ENCODE data around the gene COMP.
"Not testable (repeated sequence)": the region's sequence is repeated elsewhere in the genome, so short reads cannot be mapped to it uniquely, and the experiment has no call there.

Gene COMP

GRCh38 chr19:18749362-18750231, 41.5 kb downstream of the COMP start:
- DNase-seq (ENCODE audit: low read depth in 1 of 2, low spot score in 1 of 2), result no peak

DNA sequence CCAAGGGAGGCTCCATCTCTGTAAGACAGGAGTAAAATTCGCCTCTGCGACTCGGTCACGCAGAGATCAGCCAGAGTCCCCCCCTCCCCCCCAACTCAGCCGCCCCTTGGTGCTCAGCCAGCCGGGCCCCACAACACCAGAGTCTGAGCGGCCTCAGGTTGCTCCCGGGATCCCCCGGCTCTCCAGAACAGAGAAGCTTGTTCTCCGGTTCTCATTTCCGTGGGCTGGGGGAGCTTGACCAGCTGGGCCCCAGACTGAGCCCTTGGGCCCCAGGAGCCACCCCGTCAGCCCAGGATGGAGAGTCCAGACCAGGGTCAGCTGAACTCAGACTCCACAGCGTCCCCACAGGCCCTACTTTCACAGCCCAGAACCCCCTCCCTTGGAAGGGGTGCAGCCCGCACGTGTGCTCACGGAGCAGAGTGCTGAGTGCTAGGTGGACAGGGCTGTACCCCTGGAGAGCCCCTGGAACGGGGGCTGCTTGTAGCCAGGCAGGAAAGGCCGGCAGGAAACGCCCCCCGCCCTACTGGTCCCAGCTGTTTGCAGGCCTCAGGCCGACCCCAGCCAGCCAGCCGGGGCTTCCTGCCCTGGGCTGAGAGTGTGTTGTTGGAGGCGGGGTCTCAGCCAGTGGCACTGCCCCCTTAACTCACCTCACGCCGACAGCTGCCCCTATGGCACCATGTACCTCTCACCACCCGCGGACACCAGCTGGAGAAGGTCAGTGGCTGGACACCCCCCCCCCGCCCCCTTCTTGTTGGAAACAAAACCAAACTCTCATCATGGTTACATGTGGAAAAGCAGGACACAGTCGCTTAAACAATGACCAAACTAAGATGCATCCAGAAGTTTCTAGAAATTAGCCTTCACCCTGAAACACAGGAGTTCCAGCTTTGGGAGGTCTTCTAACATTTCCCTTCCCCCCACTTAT, 44.4 kb downstream of the COMP start:
- DNase-seq (ENCODE audit: low read depth in 1 of 2, low spot score in 1 of 2), result no peak

DNA sequence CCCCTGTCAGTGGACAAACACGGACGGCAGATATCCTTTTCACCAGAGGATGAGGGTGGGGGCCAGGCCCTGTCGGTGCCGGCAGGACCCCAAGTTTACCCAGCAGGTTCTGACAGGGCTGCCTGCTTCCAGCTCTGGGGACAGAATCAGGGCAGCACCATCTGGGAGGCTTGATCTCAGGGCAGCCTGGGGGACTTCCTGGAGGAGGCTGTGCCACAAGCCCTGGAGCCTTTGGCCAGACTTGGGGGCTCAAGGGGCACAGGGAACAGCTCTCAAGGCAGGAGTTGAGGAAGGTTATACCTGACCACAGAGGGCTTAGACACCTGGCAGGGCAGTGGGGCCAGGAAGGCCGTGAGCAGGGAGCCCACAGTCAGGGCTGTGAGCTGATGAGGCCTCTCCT, 45.2 kb downstream of the COMP start:
- DNase-seq (ENCODE audit: low read depth in 1 of 2, low spot score in 1 of 2), result no peak

- DNase-seq (ENCODE audit: low read depth in 1 of 2, low spot score in 1 of 2), result no peak
Measured at GRCh38 chr19:18745012-18745735, 45.9 kb downstream of the COMP start.

GRCh38 chr19:18743784-18744418, 47.2 kb downstream of the COMP start:
- DNase-seq (ENCODE audit: low read depth in 1 of 2, low spot score in 1 of 2), result no peak

- no peak for DNase-seq (ENCODE audit: low read depth in 1 of 2, low spot score in 1 of 2)
Measured at GRCh38 chr19:18742838-18743783, 48.0 kb downstream of the COMP start.

DNA sequence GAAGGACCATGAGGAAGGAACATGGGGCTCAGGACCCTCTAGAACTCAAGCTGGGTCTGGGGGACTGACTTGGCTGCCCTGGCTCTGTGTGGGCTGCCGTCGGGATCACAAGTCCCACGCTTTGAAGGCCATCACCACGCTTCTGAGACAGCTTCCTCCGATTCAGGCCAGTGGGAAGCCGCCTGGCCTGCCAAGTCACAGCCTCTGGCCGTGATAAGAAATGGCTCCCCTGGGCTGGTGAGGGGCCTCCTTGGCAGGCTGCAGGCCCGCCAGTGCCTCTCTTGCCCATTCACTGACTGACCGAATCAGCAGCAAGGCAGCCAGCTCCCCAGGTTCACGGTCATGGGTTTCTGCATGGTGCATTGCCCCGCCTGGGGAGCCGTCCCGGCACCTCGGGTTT, 48.8 kb downstream of the COMP start:
- no peak for DNase-seq (ENCODE audit: low read depth in 1 of 2, low spot score in 1 of 2)

DNA sequence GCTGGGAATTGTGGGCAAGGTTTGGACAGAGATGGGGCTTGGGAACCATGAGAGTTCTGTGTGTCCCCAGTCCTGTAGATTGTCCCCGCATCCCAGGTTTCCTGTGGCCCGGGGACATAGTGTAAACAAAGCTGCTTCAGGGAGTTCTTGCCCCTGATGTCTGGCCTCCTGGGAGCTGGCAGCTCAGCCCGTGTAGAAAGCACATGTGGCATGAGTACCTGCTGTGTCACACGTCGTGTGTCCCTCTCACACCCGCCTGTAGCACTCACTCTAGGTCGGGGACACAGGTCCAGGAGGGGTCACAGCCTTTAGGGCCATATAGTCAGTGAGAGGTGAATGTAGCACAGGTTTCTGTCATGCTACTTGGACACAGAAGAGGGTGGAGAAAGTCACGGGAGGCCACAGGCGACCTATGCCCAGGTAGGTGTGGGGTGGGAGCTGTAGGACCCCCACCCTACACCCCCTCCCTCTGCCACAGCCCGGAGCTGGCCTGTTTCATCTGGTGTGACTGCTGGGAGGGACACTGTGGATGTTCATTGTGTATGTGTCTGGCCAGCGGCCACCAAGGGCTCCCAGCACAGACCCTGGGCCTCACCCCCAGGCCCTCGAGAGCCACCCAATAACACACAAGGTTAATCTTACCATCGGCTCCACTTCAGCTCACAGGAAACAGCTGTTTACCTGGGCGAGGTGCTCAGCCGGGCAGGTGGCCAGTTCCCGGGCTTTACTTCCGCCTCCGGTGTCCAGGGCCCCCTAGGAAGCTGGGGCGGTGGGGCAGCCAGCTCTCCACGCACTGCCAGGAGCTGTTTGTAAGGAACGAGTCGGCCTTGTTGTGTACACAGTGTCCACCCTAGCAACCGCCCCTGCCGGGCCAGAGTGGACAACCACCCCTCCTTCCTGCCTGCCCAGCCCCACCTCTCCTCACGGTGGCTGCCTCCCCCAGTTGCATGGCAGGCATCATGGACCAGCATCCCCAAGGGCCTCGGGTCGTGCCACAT, 49.7 kb downstream of the COMP start:
- DNase-seq (ENCODE audit: low read depth in 1 of 2, low spot score in 1 of 2), result no peak

- no peak for DNase-seq (ENCODE audit: low read depth in 1 of 2, low spot score in 1 of 2)
Measured at GRCh38 chr19:18738961-18739690, 52.0 kb downstream of the COMP start.

DNA sequence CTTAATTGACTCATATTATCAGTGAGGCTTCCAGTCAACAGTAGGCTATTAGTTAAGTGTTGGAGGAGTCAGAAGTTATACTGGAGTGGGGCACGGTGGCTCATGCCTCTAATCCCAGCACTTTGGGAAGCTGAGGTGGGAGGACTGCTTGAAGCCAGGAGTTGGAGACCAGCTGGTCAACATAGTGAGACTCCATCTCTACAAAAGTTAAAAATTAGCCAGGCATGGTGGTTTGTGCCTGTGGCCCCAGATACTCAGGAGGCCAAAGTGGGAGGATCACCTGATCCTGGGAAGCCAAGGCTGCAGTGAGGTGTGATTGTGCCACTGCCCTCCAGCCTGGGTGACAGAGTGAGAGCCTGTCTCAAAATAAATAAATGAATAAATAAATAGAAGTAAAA, 53.2 kb downstream of the COMP start:
- no peak for DNase-seq (ENCODE audit: low read depth in 1 of 2, low spot score in 1 of 2)

DNA sequence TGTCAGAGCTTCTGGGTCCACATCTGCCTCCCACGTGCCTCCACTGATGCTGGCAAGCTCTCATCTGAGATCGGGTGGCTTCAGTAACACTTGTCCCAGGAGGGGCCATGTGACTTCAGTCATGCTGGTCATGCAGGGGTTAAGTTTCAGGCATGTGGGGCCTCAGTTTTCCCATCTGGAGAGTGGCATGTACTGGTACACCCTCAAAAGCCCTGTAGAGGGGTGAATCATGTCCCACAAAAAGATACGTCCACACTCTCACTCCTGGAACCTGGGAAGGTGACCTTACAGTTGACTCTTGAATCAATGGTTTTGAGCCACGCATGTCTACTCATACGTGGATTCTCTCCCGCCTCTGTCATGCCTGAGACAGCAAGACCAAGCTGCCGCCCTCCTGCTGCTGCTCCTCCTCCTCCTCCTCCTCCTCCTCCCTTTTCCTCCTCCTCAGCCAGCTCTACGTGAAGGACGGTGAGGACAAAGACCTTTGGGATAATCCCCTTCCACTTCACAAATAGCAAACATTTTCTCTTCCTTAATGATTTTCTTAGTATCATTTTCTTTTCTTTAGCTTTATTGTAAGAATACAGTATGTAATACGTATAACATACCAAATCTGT, 53.7 kb downstream of the COMP start:
- no peak for DNase-seq (ENCODE audit: low read depth in 1 of 2, low spot score in 1 of 2)

DNA sequence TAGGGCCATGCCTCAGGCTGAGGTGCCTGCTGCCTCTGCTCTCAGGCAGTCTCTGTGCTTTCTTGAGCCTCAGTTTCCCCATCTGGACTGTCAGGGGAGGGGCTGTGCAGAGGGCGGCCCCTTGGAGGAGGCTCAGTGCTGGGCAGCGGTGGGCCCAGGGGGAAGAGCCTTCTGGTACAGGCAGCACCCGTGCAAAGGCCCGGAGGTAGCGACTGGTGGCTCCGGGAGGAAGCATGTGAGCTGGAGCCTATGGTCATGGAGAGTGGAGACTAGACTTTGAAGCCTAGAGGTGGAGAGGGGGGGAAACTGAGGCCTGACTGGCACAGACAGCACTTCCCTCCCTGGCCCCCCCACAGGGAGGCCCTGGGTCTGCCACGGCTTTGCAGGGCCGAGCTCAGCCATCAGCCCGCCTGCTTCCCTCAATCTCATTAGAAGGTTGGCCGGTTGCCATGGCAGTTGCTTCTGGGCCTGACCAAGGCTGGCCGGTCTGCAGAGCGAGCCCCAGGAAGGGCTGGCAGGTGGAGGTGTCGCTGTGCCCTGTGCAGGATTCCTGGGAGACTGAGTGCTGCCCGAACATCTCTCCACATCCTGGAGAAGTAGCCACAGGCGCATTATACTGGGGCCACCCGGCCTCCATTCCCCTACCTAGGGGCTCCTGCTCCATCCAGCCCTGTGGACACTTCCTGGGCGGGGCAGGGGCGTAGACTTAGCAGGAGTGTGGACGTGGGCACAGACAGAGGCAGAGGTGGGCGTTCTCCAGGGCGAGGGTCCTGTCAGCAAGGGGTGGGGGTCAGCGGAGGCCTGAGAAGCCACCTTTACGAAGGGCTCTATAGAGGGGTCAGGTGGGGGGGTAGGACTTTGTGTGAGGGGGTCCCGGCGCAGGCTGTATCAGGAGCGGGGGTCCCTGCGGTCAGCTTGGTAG, 54.4 kb downstream of the COMP start:
- no peak for DNase-seq (ENCODE audit: low read depth in 1 of 2, low spot score in 1 of 2)

GRCh38 chr19:18735752-18736151, 55.4 kb downstream of the COMP start:
- no peak for DNase-seq (ENCODE audit: low read depth in 1 of 2, low spot score in 1 of 2)

GRCh38 chr19:18735324-18735723, 55.8 kb downstream of the COMP start:
- DNase-seq (ENCODE audit: low read depth in 1 of 2, low spot score in 1 of 2), result no peak

DNA sequence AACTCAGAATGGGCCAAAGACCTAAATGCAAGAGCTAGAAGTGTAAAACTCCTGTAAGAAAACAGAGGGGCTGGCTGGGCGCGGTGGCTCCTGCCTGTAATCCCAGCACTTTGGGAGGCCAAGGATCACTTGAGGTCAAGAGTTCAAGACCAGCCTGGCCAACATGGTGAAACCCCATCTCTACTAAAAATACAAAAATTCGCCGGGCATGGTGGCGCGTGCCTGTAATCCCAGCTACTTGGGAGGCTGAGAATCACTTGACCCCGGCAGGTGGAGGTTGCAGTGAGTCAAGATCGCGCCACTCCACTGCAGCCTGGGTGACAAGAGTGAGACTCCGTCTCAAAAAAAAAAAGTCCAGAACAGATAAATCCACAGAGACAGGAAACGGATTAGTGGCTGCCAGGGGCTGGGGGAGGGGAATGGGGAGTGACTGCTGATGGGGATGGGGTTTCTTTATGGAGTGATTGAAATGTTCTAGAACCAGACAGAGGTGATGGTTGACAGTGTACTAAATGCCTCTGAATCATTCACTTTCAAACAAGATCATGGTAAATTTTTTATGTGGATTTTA, 57.3 kb downstream of the COMP start:
- DNase-seq (ENCODE audit: low read depth in 1 of 2, low spot score in 1 of 2), result not testable (repeated sequence)

GRCh38 chr19:18733196-18733647, 57.9 kb downstream of the COMP start:
- DNase-seq (ENCODE audit: low read depth in 1 of 2, low spot score in 1 of 2), result no peak
